ENCODE data around the gene NCOA3. TPM values are rescaled to one million over a fixed set of nuclear protein-coding genes. Genes with fewer than 3 reads are reported as not detected.

NCOA3 gene
- total RNA-seq, 1 donor from 2014 or later, result 25.5 TPM

GRCh38 chr20:47527004-47527800 lies 25.5 kb downstream of the NCOA3 start:
- no peak for FAIRE-seq
- TF ChIP-seq, protein P1, sequence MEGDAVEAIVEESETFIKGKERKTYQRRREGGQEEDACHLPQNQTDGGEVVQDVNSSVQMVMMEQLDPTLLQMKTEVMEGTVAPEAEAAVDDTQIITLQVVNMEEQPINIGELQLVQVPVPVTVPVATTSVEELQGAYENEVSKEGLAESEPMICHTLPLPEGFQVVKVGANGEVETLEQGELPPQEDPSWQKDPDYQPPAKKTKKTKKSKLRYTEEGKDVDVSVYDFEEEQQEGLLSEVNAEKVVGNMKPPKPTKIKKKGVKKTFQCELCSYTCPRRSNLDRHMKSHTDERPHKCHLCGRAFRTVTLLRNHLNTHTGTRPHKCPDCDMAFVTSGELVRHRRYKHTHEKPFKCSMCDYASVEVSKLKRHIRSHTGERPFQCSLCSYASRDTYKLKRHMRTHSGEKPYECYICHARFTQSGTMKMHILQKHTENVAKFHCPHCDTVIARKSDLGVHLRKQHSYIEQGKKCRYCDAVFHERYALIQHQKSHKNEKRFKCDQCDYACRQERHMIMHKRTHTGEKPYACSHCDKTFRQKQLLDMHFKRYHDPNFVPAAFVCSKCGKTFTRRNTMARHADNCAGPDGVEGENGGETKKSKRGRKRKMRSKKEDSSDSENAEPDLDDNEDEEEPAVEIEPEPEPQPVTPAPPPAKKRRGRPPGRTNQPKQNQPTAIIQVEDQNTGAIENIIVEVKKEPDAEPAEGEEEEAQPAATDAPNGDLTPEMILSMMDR (IDR thresholded peaks at IDR 0.05; ENCODE audit: insufficient read depth, low read length, severe bottlenecking), result no peak
- Histone ChIP-seq H3K4me3 (ENCODE audit: low read depth, low read length) (no peak overlapping the region), H3K36me3 (ENCODE audit: control insufficient read depth, insufficient read depth, low read length) (no peaks in the 10 kb centered on the region), H3K27me3 (ENCODE audit: control insufficient read depth, insufficient read depth, low read length) (no peaks in the 10 kb centered on the region)
- no peak for DNase-seq (ENCODE audit: low read depth)

- Histone ChIP-seq H3K27me3 (ENCODE audit: control insufficient read depth, insufficient read depth, low read length) (no peaks in the 10 kb centered on the region), H3K4me3 (ENCODE audit: low read depth, low read length) (no peak overlapping the region), H3K36me3 (ENCODE audit: control insufficient read depth, insufficient read depth, low read length) (peaks cover 2% of the 10 kb centered on the region)
- DNase-seq (ENCODE audit: low read depth), result no peak
- TF ChIP-seq, protein P1 (IDR thresholded peaks at IDR 0.05; ENCODE audit: insufficient read depth, low read length, severe bottlenecking), result no peak
- FAIRE-seq, result no peak
These were observed 28.2 kb downstream of the NCOA3 start for GRCh38 chr20:47529840-47530239.

- TF ChIP-seq, protein P1 (IDR thresholded peaks at IDR 0.05; ENCODE audit: insufficient read depth, low read length, severe bottlenecking), result no peak
- no peak overlapping the region for H3K4me3 ChIP-seq (ENCODE audit: low read depth, low read length)
- FAIRE-seq, result no peak
- H3K36me3 ChIP-seq (ENCODE audit: control insufficient read depth, insufficient read depth, low read length), result peaks cover 4% of the 10 kb centered on the region
- DNase-seq (ENCODE audit: low read depth), result no peak
- no peaks in the 10 kb centered on the region for H3K27me3 ChIP-seq (ENCODE audit: control insufficient read depth, insufficient read depth, low read length)
These were observed 29.8 kb downstream of the NCOA3 start for GRCh38 chr20:47531458-47531857.

- FAIRE-seq (no peak), DNase-seq (ENCODE audit: low read depth) (no peak)
- TF ChIP-seq, protein P1 (IDR thresholded peaks at IDR 0.05; ENCODE audit: insufficient read depth, low read length, severe bottlenecking), result no peak
- Histone ChIP-seq H3K4me3 (ENCODE audit: low read depth, low read length) (no peak overlapping the region), H3K27me3 (ENCODE audit: control insufficient read depth, insufficient read depth, low read length) (no peaks in the 10 kb centered on the region), H3K36me3 (ENCODE audit: control insufficient read depth, insufficient read depth, low read length) (peaks cover 4% of the 10 kb centered on the region)
These were observed 30.3 kb downstream of the NCOA3 start for GRCh38 chr20:47532002-47532401.

GRCh38 chr20:47533518-47534062 lies 31.9 kb downstream of the NCOA3 start:
- FAIRE-seq (no peak), DNase-seq (ENCODE audit: low read depth) (no peak)
- no peaks in the 10 kb centered on the region for H3K27me3 ChIP-seq (ENCODE audit: control insufficient read depth, insufficient read depth, low read length)
- H3K4me3 ChIP-seq (ENCODE audit: low read depth, low read length), result no peak overlapping the region
- peaks cover 4% of the 10 kb centered on the region for H3K36me3 ChIP-seq (ENCODE audit: control insufficient read depth, insufficient read depth, low read length)
- TF ChIP-seq, protein P1 (IDR thresholded peaks at IDR 0.05; ENCODE audit: insufficient read depth, low read length, severe bottlenecking), result no peak

All from bronchial epithelial cell (primary cell).